GM19463 (cell line): ENCODE data around the gene CACNG1.
"Not testable (repeated sequence)": the region's sequence is repeated elsewhere in the genome, so short reads cannot be mapped to it uniquely, and the experiment has no call there.

ENCODE experiments used
- ATAC-seq: cut with Tn5 transposase; IDR thresholded peaks from one replicate; pipeline ENCODE4 v1.9.1; 2021; ENCODE audit warnings: mild to moderate bottlenecking, moderate library complexity; ENCODE audit not compliant: unreplicated experiment

Gene CACNG1

DNA sequence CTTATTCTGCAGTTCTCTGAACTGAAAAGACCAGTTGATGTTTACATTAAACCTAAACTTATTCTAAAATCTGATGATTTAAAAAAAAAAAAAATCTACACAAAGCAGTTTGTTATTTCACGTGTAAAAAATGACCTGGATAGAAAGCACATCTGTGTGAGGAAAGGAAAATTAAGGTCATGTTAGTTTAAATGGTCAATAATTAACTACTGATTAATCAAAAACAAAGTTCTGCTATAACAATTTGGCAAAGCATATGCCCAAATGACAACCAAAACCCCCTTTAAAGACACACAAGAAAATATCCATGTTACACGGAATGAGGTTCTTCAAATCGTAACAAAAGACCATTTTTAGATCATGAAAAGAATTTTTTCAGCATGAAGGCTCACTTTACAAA, 30.4 kb downstream of the CACNG1 start:
- no peak for ATAC-seq

DNA sequence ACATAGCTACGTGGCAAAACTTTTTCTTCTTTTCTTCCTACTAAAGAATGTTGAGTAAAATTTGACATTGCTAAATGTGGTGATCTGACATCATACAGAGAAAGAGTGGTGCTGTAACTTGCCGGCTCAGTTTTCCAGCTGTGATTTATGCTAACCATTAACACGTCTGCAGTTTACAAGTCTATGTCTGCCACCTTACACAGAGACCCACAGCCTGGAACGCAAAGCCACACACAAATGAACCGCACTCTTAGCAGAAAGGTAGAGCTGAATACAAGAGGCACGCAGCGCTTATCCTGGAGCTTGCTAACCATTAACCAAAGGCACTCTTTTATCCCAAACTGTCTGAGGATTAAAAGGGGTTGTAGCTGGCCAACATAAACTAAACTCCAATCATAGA, 31.9 kb downstream of the CACNG1 start:
- no peak for ATAC-seq

DNA sequence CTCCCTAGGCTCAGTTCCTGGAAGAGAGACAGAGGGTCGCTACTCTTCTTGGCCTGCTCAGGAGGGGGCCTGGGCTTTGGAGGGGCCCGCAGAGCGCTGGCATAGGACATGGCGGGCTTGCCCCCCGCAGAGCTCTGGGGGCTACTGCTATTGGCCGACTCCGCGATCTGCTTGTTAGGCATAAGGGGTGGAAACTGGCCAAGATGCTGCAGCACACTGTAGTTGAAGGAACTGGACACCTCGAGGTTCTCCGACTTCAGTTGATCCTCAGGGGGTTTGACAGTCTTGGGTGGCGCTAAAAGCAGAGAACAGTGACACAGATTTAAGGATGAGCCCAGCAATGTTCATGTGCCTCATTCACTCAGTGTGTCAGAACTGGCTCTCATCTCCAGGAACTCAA, 33.9 kb downstream of the CACNG1 start:
- no peak for ATAC-seq

DNA sequence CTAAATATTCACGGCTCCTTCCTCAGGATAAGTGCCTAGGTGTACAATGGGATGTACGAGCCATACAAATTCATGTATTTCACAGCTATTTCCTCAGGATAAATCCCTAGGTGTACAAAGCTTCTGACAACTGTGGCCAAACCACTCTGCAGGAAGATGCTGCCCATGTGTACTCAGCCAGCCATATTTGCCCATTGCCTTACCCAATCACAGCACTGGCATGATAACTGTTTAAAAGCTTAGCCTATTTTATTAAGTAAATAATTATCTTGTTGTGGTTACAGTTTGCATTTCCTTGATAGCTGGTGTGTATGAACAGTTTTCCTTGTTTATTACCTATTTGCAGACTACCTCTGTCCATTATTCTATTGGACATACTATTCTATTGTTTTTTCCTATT, 35.1 kb downstream of the CACNG1 start:
- no peak for ATAC-seq

DNA sequence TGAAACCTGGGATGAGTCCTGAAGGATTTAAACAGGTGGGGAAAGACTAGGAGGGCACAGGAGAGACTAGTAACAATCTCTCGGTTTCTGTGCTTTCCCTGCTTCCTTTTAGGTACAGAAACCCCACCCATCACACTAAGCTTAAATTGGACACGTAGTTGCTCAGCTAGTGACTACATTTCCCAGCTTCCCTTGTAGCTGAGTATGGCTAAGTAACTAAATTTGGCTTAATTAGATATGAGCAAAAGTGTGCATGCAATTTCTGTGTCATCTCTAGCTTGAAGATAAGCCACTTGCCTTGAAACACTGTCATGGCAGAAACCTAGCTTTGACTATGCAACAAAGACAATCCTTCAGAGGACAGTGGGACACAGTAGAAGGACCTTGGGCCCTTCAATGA, 36.5 kb downstream of the CACNG1 start:
- ATAC-seq = no peak

DNA sequence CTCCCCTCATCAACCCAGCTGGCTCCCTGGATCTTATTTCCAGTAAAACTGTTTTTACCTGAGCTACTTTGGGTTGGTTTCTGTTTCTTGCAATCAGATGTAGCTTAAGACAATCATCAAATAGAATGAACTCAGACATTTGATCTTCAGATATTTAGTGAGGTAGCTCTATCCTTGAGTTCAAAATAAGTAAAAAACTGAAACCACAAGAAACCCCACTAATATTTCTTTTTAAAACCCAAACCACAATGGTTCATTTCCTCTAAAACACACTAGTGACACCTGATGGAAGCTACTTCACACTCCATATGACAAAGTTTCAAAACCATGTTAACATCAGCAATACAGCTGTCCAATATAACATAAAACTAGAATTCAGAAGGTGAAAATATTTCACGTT, 37.8 kb downstream of the CACNG1 start:
- ATAC-seq = no peak

DNA sequence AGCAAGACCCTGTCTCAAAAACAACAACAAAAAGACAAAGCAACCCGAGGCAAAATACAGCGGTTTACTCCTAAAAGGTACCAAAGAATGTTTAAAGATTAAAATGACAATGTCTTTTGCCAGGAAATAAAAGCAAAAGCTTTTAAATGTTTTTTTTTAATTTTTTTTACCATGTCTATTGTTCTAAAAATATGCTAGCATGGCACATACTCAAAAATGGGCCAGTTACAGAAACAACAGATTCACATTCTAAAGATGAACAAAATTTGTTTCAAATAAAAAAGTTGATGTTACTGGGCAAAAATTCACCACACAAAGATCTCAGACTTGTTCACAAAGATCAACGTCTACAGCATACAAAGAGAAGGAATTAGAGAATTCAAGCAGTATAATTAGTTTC, 41.1 kb downstream of the CACNG1 start:
- no peak for ATAC-seq

DNA sequence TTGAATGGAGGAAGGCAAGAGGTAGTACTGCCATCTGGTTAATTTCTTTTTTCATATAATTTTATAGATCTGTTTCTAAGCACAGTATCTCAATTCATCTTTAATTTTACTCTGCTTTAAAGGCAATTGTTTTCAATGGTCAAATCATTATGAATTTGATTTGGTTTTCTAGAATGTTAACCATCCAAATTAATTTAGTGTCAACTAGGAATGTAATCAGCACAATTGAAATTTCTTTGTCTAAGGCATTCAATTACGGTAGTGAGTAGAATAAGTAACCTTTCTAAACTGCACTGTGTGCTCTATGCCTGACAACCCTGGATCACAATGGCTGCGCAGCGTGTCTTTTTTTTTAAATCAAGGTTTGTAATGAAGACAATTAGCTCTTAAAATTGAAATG, 44.3 kb downstream of the CACNG1 start:
- no peak for ATAC-seq

DNA sequence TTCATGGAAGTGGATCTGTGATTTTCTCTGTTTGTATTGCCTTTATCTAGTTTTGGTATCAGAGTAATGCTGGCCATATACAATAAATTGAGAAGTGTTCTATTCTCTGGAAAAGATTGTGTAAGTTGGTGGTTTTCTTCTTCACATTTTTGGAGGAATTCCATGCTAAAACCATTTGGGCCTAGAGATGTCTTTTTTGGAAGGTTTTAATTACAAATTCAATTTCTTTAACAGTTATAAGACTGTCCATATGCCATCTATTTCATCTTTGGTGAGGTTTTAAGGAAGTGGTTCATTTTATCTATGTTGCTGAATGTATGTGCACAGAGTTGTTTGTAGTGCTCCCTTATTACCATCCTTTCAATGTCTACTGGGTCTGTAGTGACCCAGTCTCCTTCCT, 46.0 kb downstream of the CACNG1 start:
- ATAC-seq = no peak

DNA sequence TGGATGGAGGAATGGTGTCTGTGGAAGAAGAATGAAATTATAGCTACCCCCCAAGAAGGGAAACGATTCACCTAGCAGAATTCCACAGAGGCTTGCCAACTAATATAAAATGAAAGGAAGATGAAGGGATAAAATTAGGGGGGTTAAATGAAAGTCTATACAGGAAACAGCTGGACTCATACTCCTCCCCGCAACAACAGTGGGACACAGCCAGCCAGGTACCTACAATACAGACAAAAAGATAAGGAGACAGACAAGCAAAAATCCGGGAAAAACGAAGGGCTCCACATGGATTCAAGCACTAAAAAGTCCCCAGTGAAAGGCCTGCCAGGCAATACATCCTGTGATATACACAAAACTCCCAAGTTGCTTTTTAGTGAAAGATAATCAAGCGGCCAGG, 47.9 kb downstream of the CACNG1 start:
- no peak for ATAC-seq

DNA sequence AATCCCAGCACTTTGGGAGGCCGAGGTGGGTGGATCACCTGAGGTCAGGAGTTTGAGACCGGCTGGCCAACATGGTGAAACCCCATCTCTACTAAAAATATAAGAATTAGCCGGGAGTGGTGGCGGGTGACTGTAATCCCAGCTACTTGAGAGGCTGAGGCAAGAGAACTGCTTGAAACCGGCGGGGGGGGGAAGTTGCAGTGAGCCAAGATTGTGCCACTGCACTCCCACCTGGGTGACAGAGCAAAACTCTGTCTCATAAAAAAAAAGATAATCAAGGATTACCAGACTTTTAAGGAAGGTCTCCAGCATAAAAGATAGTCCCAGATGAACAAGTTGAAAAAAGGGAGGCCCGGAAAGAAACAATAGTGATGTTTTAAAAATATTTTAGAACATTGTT, 48.4 kb downstream of the CACNG1 start:
- not testable (repeated sequence) for ATAC-seq

DNA sequence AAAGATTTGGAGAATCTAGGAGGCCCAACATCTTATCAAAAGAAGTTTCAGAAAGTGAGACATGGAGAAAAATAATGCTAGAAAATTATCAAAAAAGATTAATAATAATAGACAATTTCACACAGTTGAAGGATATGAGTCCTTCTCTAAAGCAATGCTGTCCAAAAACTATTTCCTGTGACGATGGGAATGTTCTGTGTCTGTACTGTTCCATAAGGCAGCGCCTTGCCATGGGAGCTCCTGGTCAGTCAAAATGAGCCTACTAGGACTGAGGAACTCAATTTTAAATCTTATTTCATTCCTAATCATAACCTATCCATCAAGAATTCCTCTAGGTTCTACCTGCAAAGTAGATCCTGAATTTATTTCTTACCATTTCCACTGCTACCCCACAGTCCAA, 49.0 kb downstream of the CACNG1 start:
- no peak for ATAC-seq

DNA sequence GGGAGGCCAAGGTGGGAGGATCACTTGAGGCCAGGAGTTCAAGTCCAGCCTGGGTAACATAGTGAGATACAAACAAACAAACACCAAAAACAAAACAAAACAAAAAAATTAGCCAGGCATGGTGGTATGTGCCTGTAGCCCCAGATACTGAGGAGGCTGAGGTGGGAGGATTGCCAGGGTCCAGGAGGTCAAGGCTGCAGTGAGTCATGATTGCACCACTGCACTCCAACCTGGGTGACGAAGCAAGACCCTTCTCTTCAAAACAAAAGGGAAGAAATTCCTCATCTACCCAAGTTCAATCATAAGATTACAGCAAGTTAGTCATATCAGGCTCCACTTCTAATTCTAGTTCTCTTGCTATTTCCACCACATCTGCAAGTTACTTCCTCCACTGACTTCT, 50.9 kb downstream of the CACNG1 start:
- not testable (repeated sequence) for ATAC-seq

DNA sequence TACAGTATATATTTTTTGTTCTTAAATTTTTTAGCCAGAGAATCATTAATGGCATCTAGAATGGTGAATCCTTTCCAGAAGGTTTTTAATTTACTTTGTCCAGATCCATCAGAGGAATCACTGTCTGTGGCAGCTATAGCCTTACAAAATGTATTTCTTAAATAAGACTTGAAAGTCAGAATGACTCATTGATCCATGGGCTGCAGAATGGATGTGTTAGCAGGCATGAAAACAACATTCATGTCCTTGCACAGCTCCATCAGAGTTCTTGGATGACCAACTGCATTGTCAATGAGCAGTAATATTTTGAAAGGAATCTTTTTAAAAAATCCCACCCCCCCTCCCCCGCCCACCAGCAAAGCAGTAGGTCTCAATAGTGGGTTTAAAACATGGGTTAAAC, 51.4 kb downstream of the CACNG1 start:
- ATAC-seq = no peak

DNA sequence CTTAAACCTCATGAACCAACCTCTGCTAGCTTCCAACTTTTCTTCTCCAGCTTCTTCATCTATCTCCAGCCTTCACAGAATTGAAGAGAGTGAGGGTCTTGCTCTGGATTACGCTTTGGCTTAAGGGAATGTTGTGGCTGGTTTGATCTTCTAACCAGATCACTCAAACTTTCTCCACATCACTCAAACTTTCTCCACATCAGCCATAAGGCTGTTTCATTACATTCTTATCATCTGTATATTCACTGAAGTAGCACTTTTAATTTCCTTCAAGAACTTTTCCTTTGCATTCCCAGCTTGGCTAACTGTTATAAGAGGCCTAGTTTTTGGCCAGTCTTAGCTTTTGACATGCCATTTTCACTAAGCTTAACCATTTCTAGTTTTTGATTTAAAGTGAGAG, 52.3 kb downstream of the CACNG1 start:
- ATAC-seq = no peak

DNA sequence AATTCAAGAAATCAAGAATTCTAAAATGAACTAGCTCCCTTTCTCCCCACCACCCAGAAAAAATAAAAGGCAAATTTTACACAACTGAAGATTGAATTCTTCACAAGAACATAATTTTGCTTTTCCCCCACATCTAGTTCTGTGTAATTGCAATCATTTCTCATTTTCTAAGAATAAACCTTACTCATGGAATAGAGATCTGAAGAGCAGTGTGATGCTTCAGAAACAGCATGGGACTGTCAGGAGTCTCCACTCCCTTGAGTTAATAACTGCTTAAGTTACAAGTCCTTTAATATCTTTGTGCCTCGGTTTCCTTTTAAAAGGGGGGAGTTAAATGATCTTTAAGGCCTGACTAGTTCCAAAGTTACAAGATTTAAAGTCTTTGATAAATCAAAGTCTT, 53.7 kb downstream of the CACNG1 start:
- ATAC-seq = no peak

DNA sequence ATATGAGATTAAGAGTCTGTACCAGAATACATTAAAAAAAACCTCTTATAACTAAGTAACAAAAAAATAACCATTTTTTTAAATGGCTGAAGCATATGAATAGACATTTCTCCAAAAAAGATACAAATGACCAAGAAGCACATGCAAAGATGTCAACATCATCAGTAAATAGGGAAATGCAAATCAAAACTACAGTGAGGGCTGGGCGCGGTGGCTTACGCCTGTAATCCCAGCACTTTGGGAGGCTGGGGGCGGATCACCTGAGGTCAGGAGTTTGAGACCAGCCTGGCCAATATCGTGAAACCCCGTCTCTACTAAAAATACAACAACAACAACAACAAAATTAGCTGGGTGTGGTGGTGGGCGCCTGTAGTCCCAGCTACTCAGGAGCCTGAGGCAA, 60.3 kb downstream of the CACNG1 start:
- not testable (repeated sequence) for ATAC-seq

DNA sequence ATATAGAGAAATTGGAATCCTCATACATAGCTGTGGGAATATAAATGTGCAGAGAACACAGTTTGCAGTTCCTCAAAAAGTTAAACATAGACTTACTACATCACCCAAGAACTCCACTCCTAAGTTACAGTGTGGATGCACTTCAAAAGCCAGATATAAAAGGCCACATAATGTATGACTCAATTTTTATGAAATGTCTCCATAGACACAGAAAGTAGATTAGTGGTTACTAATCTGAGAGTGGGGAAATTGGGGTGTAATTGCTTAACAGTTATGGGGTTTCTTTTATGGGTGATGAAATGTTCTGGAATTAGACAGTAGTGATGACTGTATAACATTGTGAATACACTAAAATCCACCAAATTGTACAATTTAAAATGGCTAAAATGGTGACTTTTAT, 60.9 kb downstream of the CACNG1 start:
- ATAC-seq = no peak
